GM23338 (cell line): ENCODE data around the gene CCDC61. TPM values are rescaled to one million over a fixed set of nuclear protein-coding genes. Genes with fewer than 3 reads are reported as not detected.

Experiments used
- ATAC-seq: fragments of 200-7000 bp; cut with Tn5 transposase; 3 replicates; pipeline ENCODE4 v1.9.1; 2020
- DNase-seq: peaks from one replicate; pipeline ENCODE4 v3.0.0-alpha.2; 2015; ENCODE audit warnings: low spot score
- H2AFZ ChIP-seq: fragments of 200-600 bp; sonication (generic); 2 replicates; pipeline ENCODE4 v1.8.0; 2016; ENCODE audit warnings: antibody characterized with exemption, mild to moderate bottlenecking, moderate library complexity
- H3F3A ChIP-seq: fragments of 200-600 bp; sonication (generic); replicated peaks from 2 replicates; pipeline ENCODE4 v1.8.0; 2017; ENCODE audit warnings: antibody characterized with exemption, mixed run types, low read depth
- H3K27ac ChIP-seq: fragments of 200-600 bp; sonication (generic); 2 replicates; pipeline ENCODE4 v1.6.1; 2016; ENCODE audit warnings: low read depth
- H3K27me3 ChIP-seq: fragments of 200-600 bp; sonication (generic); 2 replicates; pipeline ENCODE4 v1.8.0; 2016; ENCODE audit warnings: mild to moderate bottlenecking, mixed run types, moderate library complexity; ENCODE audit not compliant: insufficient read depth
- H3K36me3 ChIP-seq: fragments of 200-600 bp; sonication (generic); 2 replicates; pipeline ENCODE4 v1.8.0; 2016; ENCODE audit warnings: mild to moderate bottlenecking; ENCODE audit not compliant: insufficient read depth
- H3K4me1 ChIP-seq: fragments of 200-600 bp; sonication (generic); 2 replicates; pipeline ENCODE4 v1.8.0; 2016; ENCODE audit warnings: mild to moderate bottlenecking, moderate library complexity; ENCODE audit not compliant: insufficient read depth
- H3K4me2 ChIP-seq: fragments of 200-600 bp; sonication (generic); 2 replicates; pipeline ENCODE4 v1.7.1; 2017; ENCODE audit warnings: mixed run types
- H3K4me3 ChIP-seq: fragments of 200-600 bp; sonication (generic); 2 replicates; pipeline ENCODE4 v1.6.1; 2016; ENCODE audit warnings: mixed run types
- H3K79me2 ChIP-seq: fragments of 200-600 bp; sonication (generic); replicated peaks from 2 replicates; pipeline ENCODE4 v1.8.0; 2017; ENCODE audit warnings: mild to moderate bottlenecking; ENCODE audit not compliant: insufficient read depth
- H3K9me2 ChIP-seq: fragments of 200-600 bp; sonication (generic); 2 replicates; pipeline ENCODE4 v1.8.0; 2017; ENCODE audit not compliant: insufficient read depth
- H4K20me1 ChIP-seq: fragments of 200-600 bp; sonication (generic); replicated peaks from 2 replicates; pipeline ENCODE4 v1.8.0; 2017; ENCODE audit warnings: mild to moderate bottlenecking; ENCODE audit not compliant: insufficient read depth
- H3K27ac Mint-ChIP-seq: 2 replicates; pipeline ENCODE4 v1.8.0; 2020; ENCODE audit warnings: inconsistent platforms, mild to moderate bottlenecking, moderate library complexity, mixed read lengths
- H3K27me3 Mint-ChIP-seq: 3 replicates; pipeline ENCODE4 v1.8.0; 2022; ENCODE audit warnings: low read depth, mild to moderate bottlenecking, moderate library complexity, mixed read lengths, inconsistent platforms; ENCODE audit not compliant: insufficient read depth, poor library complexity
- H3K36me3 Mint-ChIP-seq: 3 replicates; pipeline ENCODE4 v1.8.0; 2021; ENCODE audit warnings: low read depth, mild to moderate bottlenecking, inconsistent platforms, moderate library complexity, mixed read lengths
- H3K4me1 Mint-ChIP-seq: 3 replicates; pipeline ENCODE4 v1.8.0; 2020; ENCODE audit warnings: mild to moderate bottlenecking, inconsistent platforms, mixed read lengths
- H3K4me3 Mint-ChIP-seq: 3 replicates; pipeline ENCODE4 v1.8.0; 2021; ENCODE audit warnings: moderate library complexity, mild to moderate bottlenecking, inconsistent platforms, mixed read lengths
- H3K9me3 Mint-ChIP-seq: 3 replicates; pipeline ENCODE4 v1.8.0; 2020; ENCODE audit warnings: moderate library complexity, mild to moderate bottlenecking, inconsistent platforms, mixed read lengths
- JUNB ChIP-seq: IDR thresholded peaks from one replicate; pipeline ENCODE4 v1.6.1; 2016; ENCODE audit warnings: antibody characterized with exemption; ENCODE audit not compliant: unreplicated experiment
- ZNF114 ChIP-seq: fragments of 250-450 bp; sonication (Bioruptor Pico); IDR thresholded peaks from 2 replicates; pipeline ENCODE4 v1.5.0; 2020; ENCODE audit warnings: mild to moderate bottlenecking, moderate library complexity
- ZNF331 ChIP-seq: fragments of 250-450 bp; sonication (Bioruptor Pico); IDR thresholded peaks from 2 replicates; pipeline ENCODE4 v1.5.0; 2020; ENCODE audit warnings: low read depth, mild to moderate bottlenecking, moderate library complexity
- polyA plus RNA-seq: library from polyadenylated mRNA; unstranded; fragments of >200 nt; fragmentation: Nextera tagmentation; extraction: Ambion mirVana; gene quantifications from 2 replicates; pipeline ENCODE4 v1.2.1, GENCODE V29; 2016
- total RNA-seq: library from RNA; depleted of rRNA; stranded (reverse); fragments of >200 nt; shearing (Covaris generic); gene quantifications from 2 replicates; pipeline ENCODE4 v1.2.3, GENCODE V29; 2014
- TF ChIP-seq, protein P1 (sequence below): IDR thresholded peaks from 2 replicates; pipeline ENCODE4 v1.6.1; 2016; ENCODE audit warnings: antibody characterized with exemption
- TF ChIP-seq, protein P2 (sequence below): fragments of 250-450 bp; sonication (Bioruptor Pico); IDR thresholded peaks from 2 replicates; pipeline ENCODE4 v1.5.0; 2020; ENCODE audit warnings: mild to moderate bottlenecking, moderate library complexity

The CCDC61 gene
- total and polyA plus RNA-seq, 2 experiments from 2014 or later: 9.8 to 22.4 TPM

DNA sequence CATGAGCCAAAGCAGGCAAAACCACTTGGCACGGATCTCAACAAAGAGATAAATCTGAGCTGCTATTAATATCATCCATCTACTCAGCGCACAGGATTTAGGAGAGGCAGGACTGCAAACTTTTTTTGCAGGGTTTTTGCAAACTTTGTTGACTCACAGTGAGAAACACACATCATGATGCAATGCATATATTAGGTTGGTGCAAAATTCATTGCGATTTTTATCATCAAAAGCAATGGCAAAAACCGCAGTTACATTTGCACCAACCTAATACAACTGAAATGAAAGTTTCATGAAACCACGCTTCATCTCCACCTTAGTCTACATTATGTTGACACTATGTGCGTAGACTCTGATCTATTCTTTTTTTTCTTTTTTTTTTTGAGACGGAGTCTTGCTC is 17.1 kb upstream of the CCDC61 start:
- no peaks in the 10 kb centered on the region for H3K36me3 ChIP-seq
- Mint-ChIP-seq H3K36me3 (no peaks in the 10 kb centered on the region), H3K9me3 (no peaks in the 10 kb centered on the region), H3K27ac (no peak overlapping the region), H3K4me1 (peaks cover 15% of the 10 kb centered on the region), H3K4me3 (no peak overlapping the region), H3K27me3 (peaks cover 2% of the 10 kb centered on the region)
- TF ChIP-seq ZNF331 (CRISPR knock-in tag): no peak
- TF ChIP-seq, protein P1, sequence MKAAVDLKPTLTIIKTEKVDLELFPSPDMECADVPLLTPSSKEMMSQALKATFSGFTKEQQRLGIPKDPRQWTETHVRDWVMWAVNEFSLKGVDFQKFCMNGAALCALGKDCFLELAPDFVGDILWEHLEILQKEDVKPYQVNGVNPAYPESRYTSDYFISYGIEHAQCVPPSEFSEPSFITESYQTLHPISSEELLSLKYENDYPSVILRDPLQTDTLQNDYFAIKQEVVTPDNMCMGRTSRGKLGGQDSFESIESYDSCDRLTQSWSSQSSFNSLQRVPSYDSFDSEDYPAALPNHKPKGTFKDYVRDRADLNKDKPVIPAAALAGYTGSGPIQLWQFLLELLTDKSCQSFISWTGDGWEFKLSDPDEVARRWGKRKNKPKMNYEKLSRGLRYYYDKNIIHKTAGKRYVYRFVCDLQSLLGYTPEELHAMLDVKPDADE: no peak
- TF ChIP-seq, protein P2, sequence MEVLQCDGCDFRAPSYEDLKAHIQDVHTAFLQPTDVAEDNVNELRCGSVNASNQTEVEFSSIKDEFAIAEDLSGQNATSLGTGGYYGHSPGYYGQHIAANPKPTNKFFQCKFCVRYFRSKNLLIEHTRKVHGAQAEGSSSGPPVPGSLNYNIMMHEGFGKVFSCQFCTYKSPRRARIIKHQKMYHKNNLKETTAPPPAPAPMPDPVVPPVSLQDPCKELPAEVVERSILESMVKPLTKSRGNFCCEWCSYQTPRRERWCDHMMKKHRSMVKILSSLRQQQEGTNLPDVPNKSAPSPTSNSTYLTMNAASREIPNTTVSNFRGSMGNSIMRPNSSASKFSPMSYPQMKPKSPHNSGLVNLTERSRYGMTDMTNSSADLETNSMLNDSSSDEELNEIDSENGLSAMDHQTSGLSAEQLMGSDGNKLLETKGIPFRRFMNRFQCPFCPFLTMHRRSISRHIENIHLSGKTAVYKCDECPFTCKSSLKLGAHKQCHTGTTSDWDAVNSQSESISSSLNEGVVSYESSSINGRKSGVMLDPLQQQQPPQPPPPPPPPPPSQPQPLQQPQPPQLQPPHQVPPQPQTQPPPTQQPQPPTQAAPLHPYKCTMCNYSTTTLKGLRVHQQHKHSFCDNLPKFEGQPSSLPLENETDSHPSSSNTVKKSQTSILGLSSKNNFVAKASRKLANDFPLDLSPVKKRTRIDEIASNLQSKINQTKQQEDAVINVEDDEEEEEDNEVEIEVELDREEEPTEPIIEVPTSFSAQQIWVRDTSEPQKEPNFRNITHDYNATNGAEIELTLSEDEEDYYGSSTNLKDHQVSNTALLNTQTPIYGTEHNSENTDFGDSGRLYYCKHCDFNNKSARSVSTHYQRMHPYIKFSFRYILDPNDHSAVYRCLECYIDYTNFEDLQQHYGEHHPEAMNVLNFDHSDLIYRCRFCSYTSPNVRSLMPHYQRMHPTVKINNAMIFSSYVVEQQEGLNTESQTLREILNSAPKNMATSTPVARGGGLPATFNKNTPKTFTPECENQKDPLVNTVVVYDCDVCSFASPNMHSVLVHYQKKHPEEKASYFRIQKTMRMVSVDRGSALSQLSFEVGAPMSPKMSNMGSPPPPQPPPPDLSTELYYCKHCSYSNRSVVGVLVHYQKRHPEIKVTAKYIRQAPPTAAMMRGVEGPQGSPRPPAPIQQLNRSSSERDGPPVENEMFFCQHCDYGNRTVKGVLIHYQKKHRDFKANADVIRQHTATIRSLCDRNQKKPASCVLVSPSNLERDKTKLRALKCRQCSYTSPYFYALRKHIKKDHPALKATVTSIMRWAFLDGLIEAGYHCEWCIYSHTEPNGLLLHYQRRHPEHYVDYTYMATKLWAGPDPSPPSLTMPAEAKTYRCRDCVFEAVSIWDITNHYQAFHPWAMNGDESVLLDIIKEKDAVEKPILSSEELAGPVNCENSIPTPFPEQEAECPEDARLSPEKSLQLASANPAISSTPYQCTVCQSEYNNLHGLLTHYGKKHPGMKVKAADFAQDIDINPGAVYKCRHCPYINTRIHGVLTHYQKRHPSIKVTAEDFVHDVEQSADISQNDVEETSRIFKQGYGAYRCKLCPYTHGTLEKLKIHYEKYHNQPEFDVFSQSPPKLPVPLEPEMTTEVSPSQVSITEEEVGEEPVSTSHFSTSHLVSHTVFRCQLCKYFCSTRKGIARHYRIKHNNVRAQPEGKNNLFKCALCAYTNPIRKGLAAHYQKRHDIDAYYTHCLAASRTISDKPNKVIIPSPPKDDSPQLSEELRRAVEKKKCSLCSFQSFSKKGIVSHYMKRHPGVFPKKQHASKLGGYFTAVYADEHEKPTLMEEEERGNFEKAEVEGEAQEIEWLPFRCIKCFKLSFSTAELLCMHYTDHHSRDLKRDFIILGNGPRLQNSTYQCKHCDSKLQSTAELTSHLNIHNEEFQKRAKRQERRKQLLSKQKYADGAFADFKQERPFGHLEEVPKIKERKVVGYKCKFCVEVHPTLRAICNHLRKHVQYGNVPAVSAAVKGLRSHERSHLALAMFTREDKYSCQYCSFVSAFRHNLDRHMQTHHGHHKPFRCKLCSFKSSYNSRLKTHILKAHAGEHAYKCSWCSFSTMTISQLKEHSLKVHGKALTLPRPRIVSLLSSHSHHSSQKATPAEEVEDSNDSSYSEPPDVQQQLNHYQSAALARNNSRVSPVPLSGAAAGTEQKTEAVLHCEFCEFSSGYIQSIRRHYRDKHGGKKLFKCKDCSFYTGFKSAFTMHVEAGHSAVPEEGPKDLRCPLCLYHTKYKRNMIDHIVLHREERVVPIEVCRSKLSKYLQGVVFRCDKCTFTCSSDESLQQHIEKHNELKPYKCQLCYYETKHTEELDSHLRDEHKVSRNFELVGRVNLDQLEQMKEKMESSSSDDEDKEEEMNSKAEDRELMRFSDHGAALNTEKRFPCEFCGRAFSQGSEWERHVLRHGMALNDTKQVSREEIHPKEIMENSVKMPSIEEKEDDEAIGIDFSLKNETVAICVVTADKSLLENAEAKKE: no peak
- no peaks in the 10 kb centered on the region; the same call in 1 of the 2 replicates for H4K20me1 ChIP-seq
- no peaks in the 10 kb centered on the region for H3K9me2 ChIP-seq
- H2AFZ ChIP-seq: no peak overlapping the region
- H3F3A ChIP-seq: peaks cover 7% of the 10 kb centered on the region; the same call in 1 of the 2 replicates
- H3K4me2 ChIP-seq: no peak overlapping the region
- H3K27me3 ChIP-seq: 0 out of 2 replicates have a peak, but pooled peaks cover 2% of the 10 kb centered on the region
- DNase-seq: no peak
- no peak for ATAC-seq
- no peak overlapping the region for H3K4me3 ChIP-seq
- no peaks in the 10 kb centered on the region for H3K79me2 ChIP-seq
- no peak overlapping the region for H3K27ac ChIP-seq
- H3K4me1 ChIP-seq: peaks cover 9% of the 10 kb centered on the region

DNA sequence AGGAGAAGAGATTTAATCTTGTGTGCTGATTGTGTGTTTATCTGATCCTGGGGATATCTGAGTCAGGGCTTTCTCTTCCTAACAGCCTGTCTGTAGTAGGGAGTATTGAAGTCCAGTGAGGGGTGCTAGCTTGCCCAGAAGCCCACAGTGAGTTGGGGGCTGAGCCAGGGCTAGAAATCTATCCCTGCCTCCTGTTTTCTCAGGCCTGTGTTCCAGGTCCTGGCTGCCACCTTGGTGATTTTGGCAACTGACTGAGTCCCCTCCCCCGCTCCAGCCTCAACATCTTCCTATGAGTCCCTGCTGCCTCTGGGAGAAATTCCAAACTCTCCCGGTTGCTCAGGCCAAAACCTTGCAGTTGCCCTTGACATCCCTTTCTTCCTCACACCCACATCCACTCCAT is 13.9 kb upstream of the CCDC61 start:
- no peaks in the 10 kb centered on the region; the same call in 2 of the 3 replicates for H3K36me3 Mint-ChIP-seq
- H3K4me1 Mint-ChIP-seq: peaks cover 10% of the 10 kb centered on the region
- H2AFZ ChIP-seq: peak overlapping the region; percentile 98
- H3K4me3 ChIP-seq: no peak overlapping the region
- H3K4me1 ChIP-seq: peaks cover 5% of the 10 kb centered on the region; the same call in 1 of the 2 replicates
- no peaks in the 10 kb centered on the region for H3K9me2 ChIP-seq
- H4K20me1 ChIP-seq: no peaks in the 10 kb centered on the region; the same call in 1 of the 2 replicates
- no peaks in the 10 kb centered on the region for H3K36me3 ChIP-seq
- no peaks in the 10 kb centered on the region for H3K27me3 ChIP-seq
- H3K4me2 ChIP-seq: no peak overlapping the region
- no peaks in the 10 kb centered on the region; the same call in 2 of the 3 replicates for H3K9me3 Mint-ChIP-seq
- ATAC-seq: peak; percentile 65
- H3K27ac ChIP-seq: no peak overlapping the region
- peak; percentile 63 for DNase-seq
- H3K27ac Mint-ChIP-seq: no peak overlapping the region
- H3K79me2 ChIP-seq: no peaks in the 10 kb centered on the region
- peaks cover 2% of the 10 kb centered on the region for H3K27me3 Mint-ChIP-seq
- peaks cover 5% of the 10 kb centered on the region; the same call in 1 of the 2 replicates for H3F3A ChIP-seq
- H3K4me3 Mint-ChIP-seq: no peak overlapping the region; the same call in 2 of the 3 replicates
- TF ChIP-seq ZNF114 (CRISPR knock-in tag) (no peak), JUNB (no peak)
- TF ChIP-seq, protein P2: no peak
